Measurements from ENCODE around the gene LRRC18. TPM values are rescaled to one million over a fixed set of nuclear protein-coding genes. Genes with fewer than 3 reads are reported as not detected.

The LRRC18 gene
- total RNA-seq, 3 donors from 2014 or later: not detected

DNA sequence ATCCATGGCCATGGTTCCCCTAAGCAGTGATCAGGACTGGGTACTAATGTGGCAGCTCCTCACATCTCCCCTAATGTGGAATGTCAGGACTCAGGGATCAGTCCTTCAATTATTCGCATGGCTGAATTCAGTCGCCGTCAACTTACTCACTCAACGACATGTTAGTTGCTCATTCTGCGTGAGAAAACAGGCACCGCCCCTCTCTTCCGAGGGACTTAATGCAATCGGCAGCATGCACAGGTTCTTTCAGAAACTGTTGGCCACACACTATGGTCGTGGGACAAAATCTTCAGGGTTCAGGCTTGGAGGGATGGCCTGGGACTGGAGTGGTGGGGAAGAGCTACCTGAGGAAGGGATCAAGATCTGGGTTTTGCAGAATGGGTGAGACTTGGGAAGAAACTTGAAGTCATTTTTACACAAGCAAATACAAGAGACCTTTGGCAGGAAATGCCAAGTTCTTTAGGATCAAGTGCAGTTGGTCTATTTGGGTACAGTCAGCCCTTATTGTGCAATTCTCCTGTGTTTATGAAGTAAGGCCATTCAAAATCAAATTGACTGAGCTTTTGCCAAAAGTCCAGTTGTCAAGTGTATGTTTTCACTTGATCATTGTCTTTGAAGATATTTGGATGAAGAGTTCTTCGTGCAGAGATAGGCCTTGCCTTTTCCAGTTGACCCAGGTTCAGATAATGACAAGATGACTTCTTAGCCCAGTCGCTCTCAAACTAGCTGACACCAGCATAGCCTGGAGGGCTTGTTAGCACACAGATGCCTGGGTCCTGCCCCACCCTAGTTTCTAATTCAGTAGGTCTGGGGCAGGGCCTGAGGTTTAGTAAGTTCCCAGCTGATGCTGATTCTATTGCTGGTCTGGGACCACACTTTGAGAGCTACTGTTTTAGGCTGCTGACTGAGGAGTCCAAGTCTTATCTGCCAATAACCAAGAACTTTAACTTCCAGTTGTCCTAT lies 48.5 kb downstream of the LRRC18 start:
- DNase-seq (no peak), ATAC-seq (no peak)
- Mint-ChIP-seq H3K36me3 (ENCODE audit: insufficient read depth) (no peaks in the 10 kb centered on the region), H3K27me3 (ENCODE audit: low read depth) (peaks cover 2% of the 10 kb centered on the region), H3K9me3 (no peaks in the 10 kb centered on the region), H3K4me1 (ENCODE audit: low read depth) (no peaks in the 10 kb centered on the region), H3K4me3 (no peak overlapping the region)

DNA sequence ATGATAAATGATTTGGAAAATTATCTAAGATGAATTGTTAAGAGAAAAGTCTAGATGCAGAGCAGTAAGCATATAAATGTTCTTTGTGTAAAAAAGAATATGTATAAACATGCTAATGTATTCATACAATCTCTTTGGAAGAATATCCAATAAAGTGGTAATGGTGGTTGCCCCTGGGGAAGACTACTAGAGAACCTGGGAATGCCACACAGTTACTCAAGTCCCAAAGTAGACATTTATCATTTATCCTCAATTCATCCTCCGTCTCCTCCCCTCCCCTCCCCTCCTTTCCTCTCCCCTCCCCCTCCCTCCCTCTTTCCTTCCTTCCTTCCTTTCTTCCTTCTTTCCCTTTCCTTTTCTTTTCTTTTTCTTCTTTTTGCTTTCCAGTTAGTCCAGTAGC lies 51.7 kb downstream of the LRRC18 start:
- no peaks in the 10 kb centered on the region for H3K36me3 Mint-ChIP-seq (ENCODE audit: insufficient read depth)
- H3K4me3 Mint-ChIP-seq: no peak overlapping the region
- H3K9me3 Mint-ChIP-seq: no peaks in the 10 kb centered on the region
- peaks cover 6% of the 10 kb centered on the region for H3K27me3 Mint-ChIP-seq (ENCODE audit: low read depth)
- no peak for DNase-seq
- no peaks in the 10 kb centered on the region for H3K4me1 Mint-ChIP-seq (ENCODE audit: low read depth)
- ATAC-seq: no peak

DNA sequence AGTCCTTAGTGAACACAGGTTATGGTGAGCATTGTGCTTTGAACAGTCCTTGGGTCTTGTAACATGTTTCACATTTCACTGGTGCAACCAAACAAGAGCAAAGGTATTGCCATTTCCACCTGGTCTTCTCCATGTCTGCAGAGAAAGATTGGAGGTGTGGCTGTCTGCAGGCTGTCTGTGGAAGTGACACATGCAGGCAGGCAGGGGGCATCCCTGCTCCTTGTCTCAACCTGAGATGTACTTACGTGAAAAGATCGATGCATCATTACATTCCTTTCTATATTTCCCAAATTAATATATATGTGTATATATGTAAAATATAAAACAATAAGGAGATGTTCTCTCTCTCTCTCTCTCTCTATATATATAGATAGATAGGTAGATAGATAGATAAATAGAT lies 54.3 kb downstream of the LRRC18 start:
- ATAC-seq (no peak), DNase-seq (no peak)
- Mint-ChIP-seq H3K4me1 (ENCODE audit: low read depth) (no peaks in the 10 kb centered on the region), H3K4me3 (no peak overlapping the region), H3K36me3 (ENCODE audit: insufficient read depth) (no peaks in the 10 kb centered on the region), H3K27me3 (ENCODE audit: low read depth) (peaks cover 6% of the 10 kb centered on the region), H3K9me3 (no peaks in the 10 kb centered on the region)

- no peaks in the 10 kb centered on the region for H3K36me3 Mint-ChIP-seq (ENCODE audit: insufficient read depth)
- DNase-seq (no peak), ATAC-seq (no peak)
- H3K9me3 Mint-ChIP-seq: no peaks in the 10 kb centered on the region
- H3K4me1 Mint-ChIP-seq (ENCODE audit: low read depth): no peaks in the 10 kb centered on the region
- no peak overlapping the region for H3K4me3 Mint-ChIP-seq
- H3K27me3 Mint-ChIP-seq (ENCODE audit: low read depth): peaks cover 6% of the 10 kb centered on the region
Measured at GRCh38 chr10:48884179-48885045, 55.2 kb downstream of the LRRC18 start.

GRCh38 chr10:48883701-48884100 lies 55.9 kb downstream of the LRRC18 start:
- Mint-ChIP-seq H3K9me3 (no peaks in the 10 kb centered on the region), H3K27me3 (ENCODE audit: low read depth) (peaks cover 6% of the 10 kb centered on the region), H3K36me3 (ENCODE audit: insufficient read depth) (no peaks in the 10 kb centered on the region), H3K4me3 (no peak overlapping the region), H3K4me1 (ENCODE audit: low read depth) (no peaks in the 10 kb centered on the region)
- DNase-seq (no peak), ATAC-seq (no peak)

- H3K27me3 Mint-ChIP-seq (ENCODE audit: low read depth): peaks cover 4% of the 10 kb centered on the region
- no peaks in the 10 kb centered on the region for H3K36me3 Mint-ChIP-seq (ENCODE audit: insufficient read depth)
- DNase-seq (no peak), ATAC-seq (no peak)
- H3K9me3 Mint-ChIP-seq: no peaks in the 10 kb centered on the region
- H3K4me3 Mint-ChIP-seq: no peak overlapping the region
- no peaks in the 10 kb centered on the region for H3K4me1 Mint-ChIP-seq (ENCODE audit: low read depth)
Measured at GRCh38 chr10:48882881-48883280, 56.8 kb downstream of the LRRC18 start.

DNA sequence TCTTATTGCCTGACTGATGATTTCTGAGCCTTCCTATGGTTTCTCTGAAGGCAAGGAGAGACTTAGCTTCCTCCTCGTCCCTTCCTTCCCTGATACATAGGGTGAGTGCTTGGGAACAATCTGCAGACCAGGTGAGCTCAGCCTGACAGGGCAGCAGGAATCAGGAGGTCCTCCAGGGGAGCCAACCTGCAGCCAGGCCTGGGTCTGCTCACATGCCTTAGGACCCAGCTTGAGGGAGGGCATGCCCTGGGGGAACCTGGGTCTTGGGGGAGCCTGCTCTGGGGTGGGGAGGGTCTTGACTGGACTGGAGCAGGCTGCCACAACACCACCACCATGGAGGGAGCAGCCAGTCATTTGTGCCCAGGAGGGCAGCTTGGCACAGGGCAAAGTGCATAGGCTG lies 57.7 kb downstream of the LRRC18 start:
- DNase-seq: no peak
- H3K4me1 Mint-ChIP-seq (ENCODE audit: low read depth): no peaks in the 10 kb centered on the region
- H3K4me3 Mint-ChIP-seq: no peak overlapping the region
- peaks cover 4% of the 10 kb centered on the region for H3K27me3 Mint-ChIP-seq (ENCODE audit: low read depth)
- ATAC-seq: no peak
- no peaks in the 10 kb centered on the region for H3K9me3 Mint-ChIP-seq
- no peaks in the 10 kb centered on the region for H3K36me3 Mint-ChIP-seq (ENCODE audit: insufficient read depth)

GRCh38 chr10:48880016-48880705 lies 59.5 kb downstream of the LRRC18 start:
- no peaks in the 10 kb centered on the region for H3K4me1 Mint-ChIP-seq (ENCODE audit: low read depth)
- no peak for ATAC-seq
- H3K27me3 Mint-ChIP-seq (ENCODE audit: low read depth): peaks cover 4% of the 10 kb centered on the region
- H3K36me3 Mint-ChIP-seq (ENCODE audit: insufficient read depth): no peaks in the 10 kb centered on the region
- DNase-seq: no peak
- no peaks in the 10 kb centered on the region for H3K9me3 Mint-ChIP-seq
- no peak overlapping the region for H3K4me3 Mint-ChIP-seq

DNA sequence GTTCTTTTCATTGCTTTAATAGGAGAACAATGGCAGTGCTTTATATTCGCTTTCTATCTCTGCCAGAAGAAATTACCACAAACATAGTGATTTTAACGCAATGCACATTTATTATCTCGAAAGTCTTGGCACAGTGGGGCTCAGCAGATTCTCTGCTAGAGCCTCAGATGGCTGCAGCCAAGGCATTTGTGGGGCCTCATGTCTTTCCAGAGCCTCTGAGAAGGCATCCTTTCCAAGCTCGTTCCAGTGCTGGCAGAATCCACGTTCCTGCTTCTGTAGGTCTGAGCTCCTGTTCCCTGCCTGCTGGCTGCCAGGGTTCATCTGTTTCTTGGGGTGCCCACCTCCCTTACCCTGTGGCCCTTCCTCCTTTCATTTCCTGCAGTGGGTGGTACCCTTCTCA lies 60.2 kb downstream of the LRRC18 start:
- Mint-ChIP-seq H3K27me3 (ENCODE audit: low read depth) (no peaks in the 10 kb centered on the region), H3K9me3 (no peaks in the 10 kb centered on the region), H3K36me3 (ENCODE audit: insufficient read depth) (no peaks in the 10 kb centered on the region), H3K4me3 (no peak overlapping the region), H3K4me1 (ENCODE audit: low read depth) (no peaks in the 10 kb centered on the region)
- DNase-seq (no peak), ATAC-seq (no peak)

- Mint-ChIP-seq H3K4me3 (no peak overlapping the region), H3K4me1 (ENCODE audit: low read depth) (no peaks in the 10 kb centered on the region), H3K36me3 (ENCODE audit: insufficient read depth) (no peaks in the 10 kb centered on the region), H3K9me3 (no peaks in the 10 kb centered on the region), H3K27me3 (ENCODE audit: low read depth) (peaks cover 3% of the 10 kb centered on the region)
- no peak for ATAC-seq
- no peak for DNase-seq
Measured at GRCh38 chr10:48878091-48878490, 61.5 kb downstream of the LRRC18 start.

GRCh38 chr10:48872234-48872633 lies 67.4 kb downstream of the LRRC18 start:
- no peaks in the 10 kb centered on the region for H3K9me3 Mint-ChIP-seq
- ATAC-seq: no peak
- no peaks in the 10 kb centered on the region for H3K36me3 Mint-ChIP-seq (ENCODE audit: insufficient read depth)
- peaks cover 8% of the 10 kb centered on the region for H3K27me3 Mint-ChIP-seq (ENCODE audit: low read depth)
- DNase-seq: no peak
- H3K4me3 Mint-ChIP-seq: no peak overlapping the region
- H3K4me1 Mint-ChIP-seq (ENCODE audit: low read depth): no peaks in the 10 kb centered on the region

Other genes starting within 250 kb of the LRRC18 start
- gene VSTM4, start 175.7 kb upstream of the LRRC18 start, total RNA-seq: under 1 TPM; 0.08 to 0.19 (median 0.18) TPM
- not detected for gene FAM170B, start 194.2 kb upstream of the LRRC18 start, total RNA-seq
- gene TMEM273, start 248.6 kb upstream of the LRRC18 start, total RNA-seq: 10 to 100 TPM; 35.3 to 96.4 (median 45.6) TPM